K562 (cell line): ENCODE data around the gene SLC9A1. TPM values are rescaled to one million over a fixed set of nuclear protein-coding genes. Genes with fewer than 3 reads are reported as not detected.

ENCODE experiments used
- CEBPG ChIP-seq, 3 experiments: fragments of 200-800 bp in 1 of 3; sonication (Bioruptor generic) in 1 of 3; sonication (generic) in 1 of 3; formaldehyde crosslinking in 1 of 3; IDR thresholded peaks in 2 of 3; conservative IDR thresholded peaks in 1 of 3; 2 replicates each; pipeline versions ENCODE4 v1.6.1 to v1.8.0; 2016 to 2022; ENCODE audit warnings: missing compliant biosample characterization in 2 of 3, missing genetic modification characterization in 2 of 3, mild to moderate bottlenecking in 1 of 3, missing genetic modification reagents in 1 of 3
- FOXA1 ChIP-seq: fragments of 450-650 bp; IDR thresholded peaks from 2 replicates; pipeline ENCODE4 v1.6.1; 2016; ENCODE audit warnings: mild to moderate bottlenecking, borderline replicate concordance
- HOXB6 ChIP-seq: fragments of 250-450 bp; sonication (Bioruptor Pico); IDR thresholded peaks from 2 replicates; pipeline ENCODE4 v1.5.1; 2022; ENCODE audit warnings: mild to moderate bottlenecking, borderline replicate concordance
- NFXL1 ChIP-seq: fragments of 450-650 bp; formaldehyde crosslinking; IDR thresholded peaks from 2 replicates; pipeline ENCODE4 v1.4.0; 2021; ENCODE audit warnings: mild to moderate bottlenecking
- NKRF ChIP-seq: fragments of 450-650 bp; IDR thresholded peaks from 2 replicates; pipeline ENCODE4 v1.6.1; 2016; ENCODE audit warnings: borderline replicate concordance
- NRF1 ChIP-seq, 2 experiments: fragments of 450-650 bp; IDR thresholded peaks in 1 of 2; conservative IDR thresholded peaks in 1 of 2; 2 replicates each; pipeline ENCODE4 v1.6.1; 2014; ENCODE audit warnings: mild to moderate bottlenecking in 2 of 2
- SIRT6 ChIP-seq: IDR thresholded peaks from one replicate; pipeline ENCODE4 v1.6.1; 2012; ENCODE audit warnings: low read depth, mild to moderate bottlenecking, control low read depth, inconsistent platforms, low read length, moderate library complexity
- SMAD1 ChIP-seq: fragments of 150-350 bp; IDR thresholded peaks from 2 replicates; pipeline ENCODE4 v1.6.1; 2014; ENCODE audit warnings: low read length, low read depth; ENCODE audit not compliant: partially characterized antibody
- SRSF3 ChIP-seq: fragments of 200-400 bp; formaldehyde crosslinking; IDR thresholded peaks from 2 replicates; pipeline ENCODE4 v1.6.1; 2016; ENCODE audit warnings: mild to moderate bottlenecking, low read length, moderate library complexity; ENCODE audit not compliant: insufficient read depth
- TAF15 ChIP-seq: fragments of 200-400 bp; formaldehyde crosslinking; IDR thresholded peaks from 2 replicates; pipeline ENCODE4 v1.6.1; 2017; ENCODE audit warnings: mild to moderate bottlenecking, low read depth, low read length, moderate library complexity
- THAP7 ChIP-seq: fragments of 250-450 bp; sonication (Bioruptor Pico); IDR thresholded peaks from 2 replicates; pipeline ENCODE4 v1.5.0; 2021
- ZBTB11 ChIP-seq, 3 experiments: fragments of 200-800 bp in 1 of 3; fragments of 250-450 bp in 1 of 3; fragments of 450-650 bp in 1 of 3; sonication (Bioruptor Pico) in 1 of 3; sonication (Bioruptor generic) in 1 of 3; formaldehyde crosslinking in 1 of 3; IDR thresholded peaks; 2 replicates each; pipeline versions ENCODE4 v1.6.1 to v1.8.0; 2016 to 2022; ENCODE audit warnings: mild to moderate bottlenecking in 2 of 3, missing genetic modification characterization in 2 of 3, missing compliant biosample characterization in 1 of 3, moderate library complexity in 1 of 3
- polyA plus RNA-seq, 8 experiments: library from polyadenylated mRNA; depleted of rRNA in 4 of 8; stranded (reverse) in 5 of 8; unstranded in 3 of 8; fragments of >200 nt; fragmentation: Nextera tagmentation in 2 of 8; fragmentation: Illumina TruSeq in 1 of 8; extraction: Ambion mirVana in 2 of 8; extraction: Trizol in 1 of 8; gene quantifications; 2 replicates each; pipeline versions ENCODE4 v1.2.1 to v1.2.3, GENCODE V29; 2011 to 2014; ENCODE audit warnings: inconsistent platforms in 1 of 8, missing spikeins in 1 of 8
- total RNA-seq, 7 experiments: library from RNA; depleted of rRNA in 6 of 7; stranded (reverse); fragments of >200 nt in 6 of 7; fragmentation: Illumina TruSeq in 2 of 7; extraction: Trizol in 2 of 7; gene quantifications; 2 replicates each; pipeline versions ENCODE4 v1.2.1 to v1.2.3, GENCODE V29; 2011 to 2021; ENCODE audit warnings: low replicate concordance in 1 of 7
- TF ChIP-seq, protein P1 (sequence below): fragments of 250-450 bp; sonication (Bioruptor Pico); IDR thresholded peaks from 2 replicates; pipeline ENCODE4 v1.4.0; 2020; ENCODE audit warnings: mild to moderate bottlenecking, moderate library complexity

SLC9A1 gene
- total and polyA plus RNA-seq, 9 of the 15 experiments (the other 6 are each of a cell fraction or from before 2014, with no cell fraction given): 0.59 to 14.4 (median 2.0) TPM

DNA sequence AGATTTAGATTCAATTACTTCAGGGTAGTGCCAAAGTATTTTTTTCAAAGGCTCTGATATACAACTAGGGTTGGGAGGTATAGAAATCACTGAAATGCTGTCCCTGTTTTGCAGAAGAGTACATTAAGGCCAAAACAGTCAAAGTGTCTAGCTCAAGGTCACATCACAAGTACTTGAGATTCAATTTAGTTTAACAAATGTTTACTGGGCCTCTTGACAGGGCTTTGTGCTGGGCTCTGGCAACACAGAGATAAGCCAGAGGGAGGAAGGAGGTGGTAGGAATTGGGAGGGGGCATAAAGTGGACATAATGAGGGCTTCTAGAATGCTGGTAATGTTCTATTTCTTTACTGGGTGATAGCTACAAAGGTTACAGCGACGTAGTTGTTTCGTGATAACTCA, 2.3 kb upstream of the SLC9A1 start (continued):
- TF ChIP-seq ZBTB11 (CRISPR knock-in tag; IDR thresholded peaks at IDR 0.05) (no peak; a peak in 1 of 6 replicates), NRF1 (conservative IDR thresholded peaks at IDR 0.05 in 1 of 2, IDR thresholded peaks at IDR 0.05 in 1 of 2) (no peak), NKRF (no peak), CEBPG (CRISPR knock-in tag; IDR thresholded peaks at IDR 0.05) (no peak), CEBPG (tag; conservative IDR thresholded peaks at IDR 0.05 in 1 of 2, IDR thresholded peaks at IDR 0.05 in 1 of 2) (no peak), NFXL1 (CRISPR knock-in tag) (no peak), THAP7 (CRISPR knock-in tag) (no peak), SMAD1 (no peak), FOXA1 (no peak), HOXB6 (CRISPR knock-in tag) (no peak), SIRT6 (no peak), TAF15 (no peak), SRSF3 (no peak)
- TF ChIP-seq, protein P1, sequence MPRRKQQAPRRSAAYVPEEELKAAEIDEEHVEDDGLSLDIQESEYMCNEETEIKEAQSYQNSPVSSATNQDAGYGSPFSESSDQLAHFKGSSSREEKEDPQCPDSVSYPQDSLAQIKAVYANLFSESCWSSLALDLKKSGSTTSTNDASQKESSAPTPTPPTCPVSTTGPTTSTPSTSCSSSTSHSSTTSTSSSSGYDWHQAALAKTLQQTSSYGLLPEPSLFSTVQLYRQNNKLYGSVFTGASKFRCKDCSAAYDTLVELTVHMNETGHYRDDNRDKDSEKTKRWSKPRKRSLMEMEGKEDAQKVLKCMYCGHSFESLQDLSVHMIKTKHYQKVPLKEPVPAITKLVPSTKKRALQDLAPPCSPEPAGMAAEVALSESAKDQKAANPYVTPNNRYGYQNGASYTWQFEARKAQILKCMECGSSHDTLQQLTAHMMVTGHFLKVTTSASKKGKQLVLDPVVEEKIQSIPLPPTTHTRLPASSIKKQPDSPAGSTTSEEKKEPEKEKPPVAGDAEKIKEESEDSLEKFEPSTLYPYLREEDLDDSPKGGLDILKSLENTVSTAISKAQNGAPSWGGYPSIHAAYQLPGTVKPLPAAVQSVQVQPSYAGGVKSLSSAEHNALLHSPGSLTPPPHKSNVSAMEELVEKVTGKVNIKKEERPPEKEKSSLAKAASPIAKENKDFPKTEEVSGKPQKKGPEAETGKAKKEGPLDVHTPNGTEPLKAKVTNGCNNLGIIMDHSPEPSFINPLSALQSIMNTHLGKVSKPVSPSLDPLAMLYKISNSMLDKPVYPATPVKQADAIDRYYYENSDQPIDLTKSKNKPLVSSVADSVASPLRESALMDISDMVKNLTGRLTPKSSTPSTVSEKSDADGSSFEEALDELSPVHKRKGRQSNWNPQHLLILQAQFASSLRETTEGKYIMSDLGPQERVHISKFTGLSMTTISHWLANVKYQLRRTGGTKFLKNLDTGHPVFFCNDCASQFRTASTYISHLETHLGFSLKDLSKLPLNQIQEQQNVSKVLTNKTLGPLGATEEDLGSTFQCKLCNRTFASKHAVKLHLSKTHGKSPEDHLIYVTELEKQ (CRISPR knock-in tag): no peak
